Body of pancreas (tissue), 4 donors: ENCODE measurements around the gene ZNF18. TPM values are rescaled to one million over a fixed set of nuclear protein-coding genes. Genes with fewer than 3 reads are reported as not detected.
A peak's percentile ranks its signal among the peaks of the same experiment; 100 is the strongest.

Experiments
- ATAC-seq: fragments of 150-250 bp; one replicate; pipeline ENCODE4 v1.9.1; 2016
- DNase-seq, 4 donors: peaks; one replicate each; pipeline ENCODE4 v3.0.0-alpha.2; 2019
- H3K27ac ChIP-seq, 4 donors: fragments of 200-600 bp; sonication (generic); 1 replicate in 3 of 4; 2 replicates in 1 of 4; pipeline versions ENCODE4 v1.5.1 to v1.6.1; 2016 to 2019; ENCODE audit warnings: mild to moderate bottlenecking in 1 of 4, mixed read lengths in 1 of 4, moderate library complexity in 1 of 4
- H3K27me3 ChIP-seq, 2 donors: fragments of 200-600 bp; sonication (generic); one replicate each; pipeline ENCODE4 v1.6.0; 2016; ENCODE audit warnings: mild to moderate bottlenecking in 1 of 2
- H3K36me3 ChIP-seq, 2 donors: fragments of 200-600 bp; sonication (generic); replicated peaks in 1 of 2; 2 replicates each; pipeline ENCODE4 v1.5.1; 2016; ENCODE audit warnings: low read depth in 2 of 2; ENCODE audit not compliant: insufficient read depth in 1 of 2
- H3K4me1 ChIP-seq: fragments of 200-600 bp; sonication (generic); one replicate; pipeline ENCODE4 v1.6.0; 2016
- H3K4me3 ChIP-seq, 2 donors: fragments of 200-600 bp; sonication (generic); 1 replicate in 1 of 2; 2 replicates in 1 of 2; pipeline ENCODE4 v1.5.1; 2016 to 2019
- H3K9me3 ChIP-seq, 3 donors: fragments of 200-600 bp; sonication (generic); 1 replicate in 2 of 3; 2 replicates in 1 of 3; pipeline ENCODE4 v1.5.1; 2016
- CTCF ChIP-seq, 7 experiments: fragments of 450-650 bp in 4 of 7; fragments of 200-600 bp in 3 of 7; sonication (generic) in 3 of 7; IDR thresholded peaks; one replicate each; pipeline ENCODE4 v1.5.1; 2016 to 2019; ENCODE audit warnings: antibody characterized with exemption in 7 of 7
- POLR2A ChIP-seq, 3 donors: fragments of 450-650 bp; IDR thresholded peaks; one replicate each; pipeline ENCODE4 v1.6.1; 2016; ENCODE audit warnings: antibody characterized with exemption in 3 of 3, mild to moderate bottlenecking in 2 of 3
- WGBS, 2 donors: methylation state at CpG; one replicate each; pipeline ENCODE4 v1.1.5; 2017; 5-methylcytosine and 5-hydroxymethylcytosine counted together
- intact Hi-C: fragments of 100-400 bp; cut with DNase I; formaldehyde crosslinking; loops from one replicate; pipeline ENCODE4 v1.15.1; 2023
- total RNA-seq, 2 donors: library from RNA; depleted of rRNA; stranded (reverse); fragments of >200 nt; gene quantifications; one replicate each; pipeline ENCODE4 v1.1.0, GENCODE V29; 2016

The ZNF18 gene
- total RNA-seq, 2 donors from 2014 or later: 4.3 to 7.0 TPM

- TF ChIP-seq CTCF (IDR thresholded peaks at IDR 0.05) (no peak), POLR2A (IDR thresholded peaks at IDR 0.05) (no peak)
- WGBS, 2 donors: 69 to 74% methylated on average over 5 of the region's 5 CpGs
- H3K9me3 ChIP-seq: no peaks in the 10 kb centered on the region
- ATAC-seq (no peak), DNase-seq (no peak)
- intact Hi-C loops: no loop called here
- H3K4me3 ChIP-seq: no peak overlapping the region
- H3K36me3 ChIP-seq: no peaks in the 10 kb centered on the region
- no peaks in the 10 kb centered on the region for H3K4me1 ChIP-seq
- H3K27me3 ChIP-seq: no peaks in the 10 kb centered on the region
- H3K27ac ChIP-seq: no peak overlapping the region
Measured at GRCh38 chr17:12007466-12007865, 10.2 kb upstream of the ZNF18 start.

GRCh38 chr17:11999696-12000095 lies 2.4 kb upstream of the ZNF18 start:
- Histone ChIP-seq H3K27me3 (no peaks in the 10 kb centered on the region), H3K9me3 (no peaks in the 10 kb centered on the region), H3K27ac (no peak overlapping the region), H3K4me3 (no peak overlapping the region), H3K4me1 (peaks cover 4% of the 10 kb centered on the region), H3K36me3 (no peaks in the 10 kb centered on the region)
- no peak for TF ChIP-seq CTCF (IDR thresholded peaks at IDR 0.05)
- no peak for TF ChIP-seq POLR2A (IDR thresholded peaks at IDR 0.05)
- ATAC-seq: no peak
- intact Hi-C loops: no loop called here
- no peak for DNase-seq
- 77 to 90% methylated on average over 5 of the region's 5 CpGs for WGBS, 2 donors

GRCh38 chr17:11997972-11998233 lies 628 bp upstream of the ZNF18 start:
- peak overlapping the region; percentile 36 to 48 for H3K4me3 ChIP-seq
- 50 to 54% methylated on average over 4 of the region's 4 CpGs for WGBS, 2 donors
- H3K27ac ChIP-seq: peak overlapping the region; percentile 84 to 97 (median 95)
- ATAC-seq (no peak), DNase-seq (peak in 1 of 4 donors; percentile 2)
- H3K27me3 ChIP-seq: no peaks in the 10 kb centered on the region
- H3K36me3 ChIP-seq: no peaks in the 10 kb centered on the region
- H3K4me1 ChIP-seq: peaks cover 4% of the 10 kb centered on the region
- intact Hi-C loops: no loop called here
- no peaks in the 10 kb centered on the region for H3K9me3 ChIP-seq
- TF ChIP-seq POLR2A (IDR thresholded peaks at IDR 0.05) (no peak), CTCF (IDR thresholded peaks at IDR 0.05) (no peak)

- Histone ChIP-seq H3K4me3 (peak overlapping the region; percentile 71 to 94), H3K27ac (peak overlapping the region; percentile 90 to 97 (median 95)), H3K4me1 (peaks cover 4% of the 10 kb centered on the region), H3K9me3 (no peaks in the 10 kb centered on the region), H3K36me3 (no peaks in the 10 kb centered on the region), H3K27me3 (no peaks in the 10 kb centered on the region)
- TF ChIP-seq CTCF (IDR thresholded peaks at IDR 0.05) (peak in 4 of 7 experiments; percentile 18 to 38 (median 36)), POLR2A (IDR thresholded peaks at IDR 0.05) (no peak)
- DNase-seq (peak in 3 of 4 donors; percentile 37 to 57 (median 55)), ATAC-seq (peak; percentile 12)
- WGBS, 2 donors: 0% methylated on average over 9 to 14 of the region's 14 CpGs
- intact Hi-C loops: no loop called here
Measured at GRCh38 chr17:11996722-11997146, 541 bp downstream of the ZNF18 start.

GRCh38 chr17:11991461-11991860 lies 5.8 kb downstream of the ZNF18 start:
- H3K4me1 ChIP-seq: no peaks in the 10 kb centered on the region
- no peaks in the 10 kb centered on the region for H3K27me3 ChIP-seq
- WGBS, 2 donors: 72 to 93% methylated on average over 3 to 4 of the region's 4 CpGs
- H3K4me3 ChIP-seq: no peak overlapping the region
- no peaks in the 10 kb centered on the region for H3K36me3 ChIP-seq
- TF ChIP-seq CTCF (IDR thresholded peaks at IDR 0.05) (no peak), POLR2A (IDR thresholded peaks at IDR 0.05) (no peak)
- DNase-seq (no peak), ATAC-seq (no peak)
- H3K27ac ChIP-seq: no peak overlapping the region
- intact Hi-C loops: no loop called here
- no peaks in the 10 kb centered on the region for H3K9me3 ChIP-seq
